ENCODE data around the gene ZNF28.
A peak's percentile ranks its signal among the peaks of the same experiment; 100 is the strongest.
"Not testable (repeated sequence)": the region's sequence is repeated elsewhere in the genome, so short reads cannot be mapped to it uniquely, and the experiment has no call there.

Gene ZNF28

GRCh38 chr19:52756447-52756846, 65.0 kb downstream of the ZNF28 start:
- DNase-seq: not testable (repeated sequence)

- DNase-seq: no peak
These were observed 71.7 kb downstream of the ZNF28 start for GRCh38 chr19:52749780-52750179.

- peak; percentile 49 for DNase-seq
These were observed 73.0 kb downstream of the ZNF28 start for GRCh38 chr19:52748336-52748950.
